Suprapubic skin (tissue), 3 donors: ENCODE measurements around the gene NRXN3.

ENCODE experiments used
- POLR2A ChIP-seq, 2 donors: fragments of 450-650 bp; IDR thresholded peaks; one replicate each; pipeline ENCODE4 v1.6.1; 2017; ENCODE audit warnings: antibody characterized with exemption in 2 of 2, mild to moderate bottlenecking in 2 of 2, moderate library complexity in 2 of 2
- TF ChIP-seq, protein P1 (sequence below), 2 donors: fragments of 200-600 bp in 1 of 2; fragments of 450-650 bp in 1 of 2; sonication (generic) in 1 of 2; IDR thresholded peaks; one replicate each; pipeline ENCODE4 v1.5.1; 2016 to 2019; ENCODE audit warnings: antibody characterized with exemption in 2 of 2, mild to moderate bottlenecking in 1 of 2, moderate library complexity in 1 of 2

DNA sequence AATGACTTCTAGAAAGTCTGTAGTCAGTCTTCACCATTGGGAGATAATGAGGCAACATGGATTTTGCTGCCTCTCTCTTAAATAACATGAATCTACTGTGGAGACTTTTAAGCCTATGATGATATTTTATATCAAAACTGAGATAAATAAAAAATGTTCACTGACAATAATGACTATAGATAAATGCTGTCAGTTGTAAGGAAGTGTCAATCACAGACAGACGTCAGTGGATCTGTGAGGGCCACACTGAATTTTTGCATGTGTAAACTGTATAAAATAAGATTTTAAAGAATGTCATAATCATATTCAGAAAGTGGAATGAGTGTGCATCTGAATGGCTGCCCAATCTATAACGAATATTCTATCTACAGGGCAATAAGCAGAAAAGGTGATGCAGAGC is 364.0 kb downstream of the NRXN3 start:
- TF ChIP-seq, protein P1, sequence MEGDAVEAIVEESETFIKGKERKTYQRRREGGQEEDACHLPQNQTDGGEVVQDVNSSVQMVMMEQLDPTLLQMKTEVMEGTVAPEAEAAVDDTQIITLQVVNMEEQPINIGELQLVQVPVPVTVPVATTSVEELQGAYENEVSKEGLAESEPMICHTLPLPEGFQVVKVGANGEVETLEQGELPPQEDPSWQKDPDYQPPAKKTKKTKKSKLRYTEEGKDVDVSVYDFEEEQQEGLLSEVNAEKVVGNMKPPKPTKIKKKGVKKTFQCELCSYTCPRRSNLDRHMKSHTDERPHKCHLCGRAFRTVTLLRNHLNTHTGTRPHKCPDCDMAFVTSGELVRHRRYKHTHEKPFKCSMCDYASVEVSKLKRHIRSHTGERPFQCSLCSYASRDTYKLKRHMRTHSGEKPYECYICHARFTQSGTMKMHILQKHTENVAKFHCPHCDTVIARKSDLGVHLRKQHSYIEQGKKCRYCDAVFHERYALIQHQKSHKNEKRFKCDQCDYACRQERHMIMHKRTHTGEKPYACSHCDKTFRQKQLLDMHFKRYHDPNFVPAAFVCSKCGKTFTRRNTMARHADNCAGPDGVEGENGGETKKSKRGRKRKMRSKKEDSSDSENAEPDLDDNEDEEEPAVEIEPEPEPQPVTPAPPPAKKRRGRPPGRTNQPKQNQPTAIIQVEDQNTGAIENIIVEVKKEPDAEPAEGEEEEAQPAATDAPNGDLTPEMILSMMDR (IDR thresholded peaks at IDR 0.05), result no peak
- no peak for TF ChIP-seq POLR2A (IDR thresholded peaks at IDR 0.05)
